HEK293 (cell line): Measurements from ENCODE around the gene TPD52L2.

Experiments used
- CTCF ChIA-PET: fragments of 350-600 bp; formaldehyde crosslinking; extraction: SDS; loops from one replicate; lab custom pipeline; 2021; ENCODE audit warnings: antibody characterized with exemption; lab: Yijun Ruan, JAX
- POLR2A ChIA-PET: fragments of 300-600 bp; formaldehyde crosslinking; extraction: SDS; loops from one replicate; lab custom pipeline; 2020; ENCODE audit warnings: antibody characterized with exemption, inconsistent platforms; lab: Yijun Ruan, JAX
- H3K27ac ChIP-seq: fragments of 200-500 bp; sonication (Bioruptor generic); 2 replicates; pipeline ENCODE4 v1.5.1; 2014; ENCODE audit warnings: low read depth, low read length, control low read depth, inconsistent platforms; ENCODE audit errors: extremely low read depth
- H3K36me3 ChIP-seq, 2 experiments: fragments of 200-500 bp in 1 of 2; sonication (Bioruptor generic) in 1 of 2; 1 replicate in 1 of 2; 2 replicates in 1 of 2; pipeline ENCODE4 v1.5.1; 2014 to 2017; ENCODE audit warnings: inconsistent platforms in 2 of 2, low read length in 2 of 2; ENCODE audit not compliant: control insufficient read depth in 2 of 2, insufficient read depth in 1 of 2
- H3K4me1 ChIP-seq: fragments of 200-500 bp; sonication (Bioruptor generic); 2 replicates; pipeline ENCODE4 v1.5.1; 2014; ENCODE audit warnings: mild to moderate bottlenecking, low read length, inconsistent platforms; ENCODE audit not compliant: control insufficient read depth, insufficient read depth
- H3K4me3 ChIP-seq: 2 replicates; pipeline ENCODE4 v1.5.1; 2011; ENCODE audit warnings: low read depth, mild to moderate bottlenecking, control low read depth, low read length, moderate library complexity
- H3K9me3 ChIP-seq: fragments of 200-500 bp; sonication (Bioruptor generic); 2 replicates; pipeline ENCODE4 v1.5.1; 2014; ENCODE audit warnings: low read depth, low read length, inconsistent platforms; ENCODE audit not compliant: control insufficient read depth, insufficient read depth
- BCL11B ChIP-seq: fragments of 450-650 bp; formaldehyde crosslinking; IDR thresholded peaks from 2 replicates; pipeline ENCODE4 v1.5.1; 2016; ENCODE audit warnings: low read depth, missing biosample characterization, missing genetic modification characterization
- GLI2 ChIP-seq: fragments of 450-650 bp; formaldehyde crosslinking; IDR thresholded peaks from 2 replicates; pipeline ENCODE4; 2017; ENCODE audit warnings: missing biosample characterization, missing genetic modification characterization, low read depth, borderline replicate concordance
- KLF16 ChIP-seq: fragments of 450-650 bp; formaldehyde crosslinking; IDR thresholded peaks from 2 replicates; pipeline ENCODE4 v1.5.1; 2017; ENCODE audit warnings: missing biosample characterization, missing genetic modification characterization
- PRDM1 ChIP-seq: fragments of 450-650 bp; formaldehyde crosslinking; IDR thresholded peaks from 2 replicates; pipeline ENCODE4; 2016; ENCODE audit warnings: missing biosample characterization, missing genetic modification characterization
- SCRT2 ChIP-seq: fragments of 450-650 bp; formaldehyde crosslinking; IDR thresholded peaks from 2 replicates; pipeline ENCODE4 v1.5.1; 2016; ENCODE audit warnings: missing biosample characterization, missing genetic modification characterization
- SETDB1 ChIP-seq: IDR thresholded peaks from one replicate; pipeline ENCODE4 v1.6.1; 2017; ENCODE audit warnings: mild to moderate bottlenecking, low read length, moderate library complexity, mixed read lengths; ENCODE audit not compliant: insufficient read length
- SP2 ChIP-seq: fragments of 450-650 bp; formaldehyde crosslinking; IDR thresholded peaks from 2 replicates; pipeline ENCODE4 v1.5.1; 2016; ENCODE audit warnings: missing biosample characterization, missing genetic modification characterization
- YY2 ChIP-seq: fragments of 450-650 bp; formaldehyde crosslinking; IDR thresholded peaks from 2 replicates; pipeline ENCODE4 v1.5.1; 2016; ENCODE audit warnings: missing biosample characterization, missing genetic modification characterization
- ZIC2 ChIP-seq: fragments of 450-650 bp; formaldehyde crosslinking; IDR thresholded peaks from 2 replicates; pipeline ENCODE4 v1.5.1; 2016; ENCODE audit warnings: missing biosample characterization, missing genetic modification characterization
- ZNF133 ChIP-seq: fragments of 450-650 bp; formaldehyde crosslinking; IDR thresholded peaks from 2 replicates; pipeline ENCODE4 v1.5.1; 2016; ENCODE audit warnings: missing biosample characterization, missing genetic modification characterization
- ZNF140 ChIP-seq: fragments of 450-650 bp; formaldehyde crosslinking; IDR thresholded peaks from 2 replicates; pipeline ENCODE4 v1.5.1; 2016; ENCODE audit warnings: missing biosample characterization, missing genetic modification characterization
- ZNF175 ChIP-seq: fragments of 450-650 bp; formaldehyde crosslinking; IDR thresholded peaks from 2 replicates; pipeline ENCODE4 v1.5.1; 2016; ENCODE audit warnings: missing biosample characterization, missing genetic modification characterization
- ZNF184 ChIP-seq: fragments of 450-650 bp; IDR thresholded peaks from 2 replicates; pipeline ENCODE4 v1.5.1; 2018; ENCODE audit warnings: missing biosample characterization, mild to moderate bottlenecking, missing genetic modification characterization
- ZNF223 ChIP-seq: fragments of 450-650 bp; formaldehyde crosslinking; IDR thresholded peaks from 2 replicates; pipeline ENCODE4 v1.5.1; 2016; ENCODE audit warnings: missing biosample characterization, missing genetic modification characterization
- ZNF266 ChIP-seq: fragments of 450-650 bp; formaldehyde crosslinking; IDR thresholded peaks from 2 replicates; pipeline ENCODE4 v1.5.1; 2016; ENCODE audit warnings: missing biosample characterization, missing genetic modification characterization, low read depth
- ZNF350 ChIP-seq: fragments of 450-650 bp; formaldehyde crosslinking; IDR thresholded peaks from 2 replicates; pipeline ENCODE4 v1.5.0; 2017; ENCODE audit warnings: missing biosample characterization, mild to moderate bottlenecking, missing genetic modification characterization
- ZNF416 ChIP-seq: fragments of 450-650 bp; formaldehyde crosslinking; IDR thresholded peaks from 2 replicates; pipeline ENCODE4 v1.5.1; 2016; ENCODE audit warnings: missing biosample characterization, missing genetic modification characterization
- ZNF544 ChIP-seq: fragments of 450-650 bp; formaldehyde crosslinking; IDR thresholded peaks from 2 replicates; pipeline ENCODE4 v1.5.0; 2017; ENCODE audit warnings: missing biosample characterization, missing genetic modification characterization
- ZNF549 ChIP-seq: fragments of 450-650 bp; IDR thresholded peaks from 2 replicates; pipeline ENCODE4 v1.5.1; 2018; ENCODE audit warnings: missing biosample characterization, missing genetic modification characterization, mild to moderate bottlenecking, inconsistent platforms, moderate library complexity
- ZNF629 ChIP-seq: fragments of 450-650 bp; formaldehyde crosslinking; IDR thresholded peaks from 2 replicates; pipeline ENCODE4 v1.5.1; 2017; ENCODE audit warnings: missing biosample characterization, missing genetic modification characterization
- ZNF791 ChIP-seq: fragments of 450-650 bp; formaldehyde crosslinking; IDR thresholded peaks from 2 replicates; pipeline ENCODE4 v1.5.1; 2016; ENCODE audit warnings: missing biosample characterization, missing genetic modification characterization
- ZNF830 ChIP-seq: fragments of 450-650 bp; IDR thresholded peaks from 2 replicates; pipeline ENCODE4 v1.5.0; 2018; ENCODE audit warnings: missing biosample characterization, missing genetic modification characterization, low read depth, mild to moderate bottlenecking, moderate library complexity
- ZNF843 ChIP-seq: fragments of 450-650 bp; formaldehyde crosslinking; IDR thresholded peaks from 2 replicates; pipeline ENCODE4 v1.5.1; 2016; ENCODE audit warnings: missing biosample characterization, missing genetic modification characterization
- TF ChIP-seq, protein P1 (sequence below): fragments of 450-650 bp; formaldehyde crosslinking; IDR thresholded peaks from 2 replicates; pipeline ENCODE4 v1.5.1; 2016; ENCODE audit warnings: missing biosample characterization, missing genetic modification characterization
- TF ChIP-seq, protein P2 (sequence below): fragments of 450-650 bp; formaldehyde crosslinking; IDR thresholded peaks from 2 replicates; pipeline ENCODE4 v1.5.1; 2016; ENCODE audit warnings: missing biosample characterization, missing genetic modification characterization

Gene TPD52L2

DNA sequence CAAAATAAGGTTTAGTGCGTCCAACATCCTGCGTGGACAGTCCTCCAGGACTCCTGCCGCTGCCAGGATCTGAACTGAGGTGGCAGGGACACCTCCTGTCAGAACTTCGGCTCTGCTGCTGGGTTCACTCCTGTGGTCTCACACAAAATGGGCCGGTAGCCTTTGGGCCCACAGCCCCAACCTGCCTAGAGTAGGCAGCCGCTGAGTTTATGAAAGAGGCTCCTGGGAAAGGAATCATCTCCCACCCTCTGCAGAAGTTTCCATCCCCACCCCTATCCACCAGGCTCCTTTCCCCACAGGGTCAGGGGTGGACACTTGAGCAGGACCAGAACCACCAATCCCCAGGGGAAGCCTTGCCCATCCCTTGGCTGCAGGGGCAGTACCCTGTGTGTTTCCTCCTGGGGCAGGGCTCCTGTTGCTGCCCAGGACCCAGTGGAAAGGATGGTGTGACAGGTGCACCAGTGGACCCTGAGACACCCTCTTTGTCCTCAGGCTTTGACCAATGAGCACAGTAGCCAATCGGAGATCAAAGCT, 5.8 kb upstream of the TPD52L2 start:
- H3K27ac ChIP-seq = no peak overlapping the region
- POLR2A ChIA-PET = no interaction called here
- CTCF ChIA-PET = no interaction called here
- peaks cover 0 to 22% of the 10 kb centered on the region in 2 experiments; a peak in 1 of 3 replicates for H3K36me3 ChIP-seq
- no peaks in the 10 kb centered on the region for H3K4me1 ChIP-seq
- H3K9me3 ChIP-seq = no peaks in the 10 kb centered on the region
- TF ChIP-seq ZNF175 (no peak), ZNF544 (no peak), ZNF133 (tag by site-specific recombination) (no peak), ZNF629 (no peak), SCRT2 (tag by site-specific recombination) (peak; percentile 42)
- no peak overlapping the region for H3K4me3 ChIP-seq

DNA sequence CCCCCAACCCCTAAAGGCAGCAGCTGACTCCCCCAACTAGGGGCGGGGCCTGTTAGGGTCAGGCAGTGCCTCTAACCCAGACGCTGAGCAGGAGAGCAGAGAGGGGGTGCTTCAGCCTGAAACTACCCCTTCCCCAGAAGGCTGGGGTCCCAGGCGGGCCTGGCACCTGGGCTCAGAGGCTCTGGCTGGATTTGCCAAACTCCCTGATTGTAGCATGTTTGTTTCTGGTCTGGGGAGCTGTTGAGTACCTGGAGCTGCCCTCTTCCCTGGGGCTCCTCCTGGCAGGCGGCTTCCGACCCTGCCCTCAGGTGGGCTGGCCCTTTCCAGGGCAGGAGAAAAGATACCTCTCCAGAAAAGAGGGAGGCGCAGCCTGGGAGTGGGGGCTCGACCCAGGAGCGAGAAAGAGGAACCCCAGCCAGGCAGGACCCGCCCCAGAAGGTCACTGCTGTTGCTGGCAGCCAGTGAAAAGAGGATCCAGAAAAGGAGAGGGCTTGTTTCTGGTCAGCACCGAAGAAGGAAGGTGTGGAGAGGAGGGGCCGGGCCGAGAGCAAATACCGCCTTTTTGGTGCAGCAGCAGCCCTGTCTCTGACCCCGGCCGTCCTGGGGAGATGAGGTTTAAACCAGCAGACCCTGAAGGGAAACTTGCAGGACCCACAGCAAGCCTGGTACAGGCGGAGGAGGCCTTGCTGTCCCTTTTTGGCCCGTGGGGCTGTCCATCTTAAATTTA, 4.6 kb upstream of the TPD52L2 start:
- H3K9me3 ChIP-seq = no peaks in the 10 kb centered on the region
- no peak overlapping the region for H3K27ac ChIP-seq
- TF ChIP-seq SP2 = peak; percentile 35
- TF ChIP-seq SETDB1 = no peak
- CTCF ChIA-PET = no interaction called here
- POLR2A ChIA-PET = no interaction called here
- H3K36me3 ChIP-seq = peaks cover 0 to 22% of the 10 kb centered on the region in 2 experiments; a peak in 1 of 3 replicates
- H3K4me1 ChIP-seq = no peaks in the 10 kb centered on the region
- H3K4me3 ChIP-seq = no peak overlapping the region

DNA sequence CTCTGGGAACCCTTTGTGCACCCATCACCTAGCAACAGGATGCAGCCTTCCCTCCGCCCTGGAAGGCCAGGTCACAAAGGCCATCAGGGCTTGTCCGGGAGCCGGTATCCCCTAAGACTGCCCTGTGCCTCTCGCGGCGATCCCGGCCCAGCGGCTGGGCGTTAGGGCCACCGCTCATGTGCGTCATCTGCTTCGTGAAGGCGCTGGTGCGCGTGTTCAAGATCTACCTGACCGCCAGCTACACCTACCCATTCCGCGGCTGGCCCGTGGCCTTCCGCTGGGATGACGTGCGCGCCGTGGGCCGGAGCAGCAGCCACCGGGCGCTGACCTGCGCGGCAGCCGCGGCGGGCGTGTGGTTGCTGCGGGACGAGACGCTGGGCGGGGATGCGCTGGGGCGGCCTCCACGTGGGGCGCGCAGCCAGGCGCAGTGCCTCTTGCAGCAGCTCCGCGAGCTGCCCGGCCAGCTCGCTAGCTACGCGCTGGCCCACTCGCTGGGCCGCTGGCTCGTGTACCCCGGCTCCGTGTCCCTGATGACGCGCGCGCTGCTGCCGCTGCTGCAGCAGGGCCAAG, 3.6 kb upstream of the TPD52L2 start, which contains the start of gene ABHD16B:
Gene ABHD16B, plus strand, starts transcription at position 134 of the 570 bp plus-strand sequence. Its CDS starts 43 bp downstream, at position 177.
- no peak for TF ChIP-seq PRDM1 (tag by site-specific recombination)
- no peak for TF ChIP-seq ZIC2 (tag by site-specific recombination)
- TF ChIP-seq KLF16 (tag by site-specific recombination) = no peak
- no peak for TF ChIP-seq YY2 (tag by site-specific recombination)
- no peak for TF ChIP-seq ZNF416
- no peak for TF ChIP-seq ZNF223 (tag by site-specific recombination)
- no peak for TF ChIP-seq GLI2 (tag by site-specific recombination)
- no peak for TF ChIP-seq BCL11B
- no peak for TF ChIP-seq ZNF549 (tag by site-specific recombination)
- H3K27ac ChIP-seq = no peak within 1 kb of the TSS
- ChIA-PET POLR2A (no interaction called here), CTCF (no interaction called here)
- H3K4me1 ChIP-seq = no peaks in the 10 kb centered on the region
- peaks cover 0 to 22% of the 10 kb centered on the region in 2 experiments; a peak in 2 of 3 replicates for H3K36me3 ChIP-seq
- H3K9me3 ChIP-seq = no peaks in the 10 kb centered on the region
- no peak within 1 kb of the TSS for H3K4me3 ChIP-seq

DNA sequence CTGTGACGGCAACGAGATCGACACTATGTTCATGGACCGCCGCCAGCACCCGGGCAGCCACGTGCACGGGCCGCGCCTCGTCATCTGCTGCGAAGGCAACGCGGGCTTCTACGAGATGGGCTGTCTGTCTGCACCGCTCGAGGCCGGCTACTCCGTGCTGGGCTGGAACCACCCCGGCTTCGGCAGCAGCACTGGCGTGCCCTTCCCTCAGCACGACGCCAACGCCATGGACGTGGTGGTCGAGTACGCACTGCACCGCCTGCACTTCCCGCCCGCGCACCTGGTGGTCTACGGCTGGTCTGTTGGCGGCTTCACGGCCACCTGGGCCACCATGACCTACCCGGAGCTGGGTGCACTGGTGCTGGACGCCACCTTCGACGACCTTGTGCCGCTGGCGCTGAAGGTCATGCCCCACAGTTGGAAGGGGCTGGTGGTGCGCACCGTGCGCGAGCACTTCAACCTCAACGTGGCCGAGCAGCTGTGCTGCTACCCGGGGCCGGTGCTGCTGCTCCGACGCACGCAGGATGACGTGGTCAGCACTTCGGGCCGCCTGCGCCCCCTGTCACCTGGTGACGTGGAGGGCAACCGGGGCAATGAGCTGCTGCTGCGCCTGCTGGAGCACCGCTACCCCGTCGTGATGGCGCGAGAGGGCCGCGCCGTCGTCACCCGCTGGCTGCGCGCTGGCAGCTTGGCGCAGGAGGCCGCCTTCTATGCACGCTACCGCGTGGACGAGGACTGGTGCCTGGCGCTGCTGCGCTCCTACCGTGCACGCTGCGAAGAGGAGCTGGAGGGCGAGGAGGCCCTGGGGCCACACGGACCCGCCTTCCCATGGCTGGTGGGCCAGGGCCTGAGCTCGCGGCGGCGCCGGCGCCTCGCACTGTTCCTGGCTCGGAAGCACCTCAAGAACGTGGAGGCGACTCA, 2.8 kb upstream of the TPD52L2 start:
- CTCF ChIA-PET = interaction anchor here (0.7 kb wide), 1 partner anchor 120 kb away, joined by 3 read pairs; no protein-coding TSS in a partner anchor
- POLR2A ChIA-PET = interaction anchor here (0.6 kb wide), 1 partner anchor 11 kb away, joined by 3 read pairs; no protein-coding TSS in a partner anchor
- no peak overlapping the region for H3K27ac ChIP-seq
- no peaks in the 10 kb centered on the region for H3K4me1 ChIP-seq
- H3K9me3 ChIP-seq = no peaks in the 10 kb centered on the region
- no peak overlapping the region for H3K4me3 ChIP-seq
- H3K36me3 ChIP-seq = peaks cover 0 to 22% of the 10 kb centered on the region in 2 experiments; a peak in 2 of 3 replicates
- no peak for TF ChIP-seq ZNF791
- no peak for TF ChIP-seq ZNF830 (tag by site-specific recombination)
- no peak for TF ChIP-seq ZNF350 (tag by site-specific recombination)
- no peak for TF ChIP-seq ZNF140 (tag by site-specific recombination)
- no peak for TF ChIP-seq ZNF266
- TF ChIP-seq, protein P1, sequence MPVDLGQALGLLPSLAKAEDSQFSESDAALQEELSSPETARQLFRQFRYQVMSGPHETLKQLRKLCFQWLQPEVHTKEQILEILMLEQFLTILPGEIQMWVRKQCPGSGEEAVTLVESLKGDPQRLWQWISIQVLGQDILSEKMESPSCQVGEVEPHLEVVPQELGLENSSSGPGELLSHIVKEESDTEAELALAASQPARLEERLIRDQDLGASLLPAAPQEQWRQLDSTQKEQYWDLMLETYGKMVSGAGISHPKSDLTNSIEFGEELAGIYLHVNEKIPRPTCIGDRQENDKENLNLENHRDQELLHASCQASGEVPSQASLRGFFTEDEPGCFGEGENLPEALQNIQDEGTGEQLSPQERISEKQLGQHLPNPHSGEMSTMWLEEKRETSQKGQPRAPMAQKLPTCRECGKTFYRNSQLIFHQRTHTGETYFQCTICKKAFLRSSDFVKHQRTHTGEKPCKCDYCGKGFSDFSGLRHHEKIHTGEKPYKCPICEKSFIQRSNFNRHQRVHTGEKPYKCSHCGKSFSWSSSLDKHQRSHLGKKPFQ (tag by site-specific recombination) = no peak
- no peak for TF ChIP-seq ZNF223 (tag by site-specific recombination)
- TF ChIP-seq ZNF184 (tag by site-specific recombination) = no peak
- no peak for TF ChIP-seq ZNF843
- TF ChIP-seq, protein P2, sequence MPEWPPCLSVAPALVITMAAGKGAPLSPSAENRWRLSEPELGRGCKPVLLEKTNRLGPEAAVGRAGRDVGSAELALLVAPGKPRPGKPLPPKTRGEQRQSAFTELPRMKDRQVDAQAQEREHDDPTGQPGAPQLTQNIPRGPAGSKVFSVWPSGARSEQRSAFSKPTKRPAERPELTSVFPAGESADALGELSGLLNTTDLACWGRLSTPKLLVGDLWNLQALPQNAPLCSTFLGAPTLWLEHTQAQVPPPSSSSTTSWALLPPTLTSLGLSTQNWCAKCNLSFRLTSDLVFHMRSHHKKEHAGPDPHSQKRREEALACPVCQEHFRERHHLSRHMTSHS (tag by site-specific recombination) = no peak
